ENCODE results near the gene ZNF12.

GRCh38 chr7:6658618-6659345 lies 48.0 kb downstream of the ZNF12 start:
- TF ChIP-seq POLR2A (IDR thresholded peaks at IDR 0.05; ENCODE audit: low read depth, low read length) (no peak), POLR2AphosphoS5 (IDR thresholded peaks at IDR 0.05; ENCODE audit: low read depth, low read length) (no peak), TAF1 (IDR thresholded peaks at IDR 0.05; ENCODE audit: low read depth, low read length) (no peak), POU2F2 (IDR thresholded peaks at IDR 0.05; ENCODE audit: low read depth, low read length) (no peak), PAX5 (IDR thresholded peaks at IDR 0.05; ENCODE audit: insufficient read depth, low read length, severe bottlenecking) (no peak), SPI1 (IDR thresholded peaks at IDR 0.05; ENCODE audit: low read depth, low read length) (no peak)
